Epithelial cell of proximal tubule (primary cell): ENCODE results near the gene SLC51A. TPM values are rescaled to one million over a fixed set of nuclear protein-coding genes. Genes with fewer than 3 reads are reported as not detected.
"Not testable (repeated sequence)": the region's sequence is repeated elsewhere in the genome, so short reads cannot be mapped to it uniquely, and the experiment has no call there.

Experiments used
- DNase-seq: peaks from one replicate; pipeline ENCODE4 v3.0.0-alpha.2; 2011; ENCODE audit warnings: low read depth
- H3K4me3 ChIP-seq: 2 replicates; pipeline ENCODE4 v1.5.1; 2011; ENCODE audit warnings: low read depth, mild to moderate bottlenecking, low read length
- total RNA-seq: library from RNA; depleted of rRNA; stranded (reverse); fragments of >200 nt; gene quantifications from 2 replicates; pipeline ENCODE4 v1.2.3, GENCODE V29; 2015
- TF ChIP-seq, protein P1 (sequence below): conservative IDR thresholded peaks from 2 replicates; pipeline ENCODE4 v1.5.1; 2012; ENCODE audit warnings: low read depth, mild to moderate bottlenecking, low read length

SLC51A gene
- total RNA-seq, 1 donor from 2014 or later, result 0.12 TPM

DNA sequence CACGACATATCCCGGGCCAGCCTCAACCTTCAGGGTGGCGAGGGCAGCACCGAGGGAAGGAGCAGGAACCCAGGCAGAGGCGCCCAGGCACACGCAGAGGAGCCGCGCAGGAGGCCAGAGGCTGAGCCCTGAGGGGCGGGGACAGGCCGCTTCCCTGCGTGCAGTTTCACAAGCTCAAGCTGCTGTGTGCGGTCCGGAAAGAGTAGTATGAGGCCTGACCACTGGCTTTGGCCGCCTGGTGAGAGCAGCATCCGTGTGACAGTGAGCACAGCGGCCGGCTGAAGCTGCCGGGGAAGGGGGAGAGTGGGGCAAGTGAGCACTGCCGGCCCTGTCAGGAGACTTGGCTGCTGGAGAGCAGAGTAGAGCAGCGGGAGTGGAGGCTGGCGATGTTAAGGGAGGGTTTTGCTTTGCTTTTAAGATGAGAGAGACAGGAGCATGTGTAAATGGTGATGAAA, 13.8 kb upstream of the SLC51A start:
- no peak for DNase-seq
- no peak overlapping the region for H3K4me3 ChIP-seq
- TF ChIP-seq, protein P1, sequence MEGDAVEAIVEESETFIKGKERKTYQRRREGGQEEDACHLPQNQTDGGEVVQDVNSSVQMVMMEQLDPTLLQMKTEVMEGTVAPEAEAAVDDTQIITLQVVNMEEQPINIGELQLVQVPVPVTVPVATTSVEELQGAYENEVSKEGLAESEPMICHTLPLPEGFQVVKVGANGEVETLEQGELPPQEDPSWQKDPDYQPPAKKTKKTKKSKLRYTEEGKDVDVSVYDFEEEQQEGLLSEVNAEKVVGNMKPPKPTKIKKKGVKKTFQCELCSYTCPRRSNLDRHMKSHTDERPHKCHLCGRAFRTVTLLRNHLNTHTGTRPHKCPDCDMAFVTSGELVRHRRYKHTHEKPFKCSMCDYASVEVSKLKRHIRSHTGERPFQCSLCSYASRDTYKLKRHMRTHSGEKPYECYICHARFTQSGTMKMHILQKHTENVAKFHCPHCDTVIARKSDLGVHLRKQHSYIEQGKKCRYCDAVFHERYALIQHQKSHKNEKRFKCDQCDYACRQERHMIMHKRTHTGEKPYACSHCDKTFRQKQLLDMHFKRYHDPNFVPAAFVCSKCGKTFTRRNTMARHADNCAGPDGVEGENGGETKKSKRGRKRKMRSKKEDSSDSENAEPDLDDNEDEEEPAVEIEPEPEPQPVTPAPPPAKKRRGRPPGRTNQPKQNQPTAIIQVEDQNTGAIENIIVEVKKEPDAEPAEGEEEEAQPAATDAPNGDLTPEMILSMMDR, result no peak

DNA sequence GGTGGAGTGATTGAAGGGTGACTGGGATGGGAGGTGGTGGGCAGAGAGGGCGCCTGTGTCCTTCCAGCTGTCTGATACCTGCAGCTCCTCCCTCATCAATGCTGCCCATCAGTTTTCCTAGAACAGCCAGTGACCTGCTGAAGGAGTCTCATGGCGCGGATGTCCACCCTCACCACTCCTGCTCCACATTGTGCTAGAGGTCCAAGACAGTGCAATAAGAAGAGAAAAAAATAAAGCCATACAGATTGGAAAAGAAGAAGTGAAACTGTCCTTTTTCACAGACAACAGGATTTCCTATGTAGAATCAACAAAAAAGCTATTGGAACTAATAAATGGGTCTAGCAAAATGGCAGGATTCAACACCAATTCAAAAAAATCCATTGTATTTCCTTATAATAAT, 12.5 kb upstream of the SLC51A start:
- H3K4me3 ChIP-seq, result no peak overlapping the region
- TF ChIP-seq, protein P1, result no peak

DNA sequence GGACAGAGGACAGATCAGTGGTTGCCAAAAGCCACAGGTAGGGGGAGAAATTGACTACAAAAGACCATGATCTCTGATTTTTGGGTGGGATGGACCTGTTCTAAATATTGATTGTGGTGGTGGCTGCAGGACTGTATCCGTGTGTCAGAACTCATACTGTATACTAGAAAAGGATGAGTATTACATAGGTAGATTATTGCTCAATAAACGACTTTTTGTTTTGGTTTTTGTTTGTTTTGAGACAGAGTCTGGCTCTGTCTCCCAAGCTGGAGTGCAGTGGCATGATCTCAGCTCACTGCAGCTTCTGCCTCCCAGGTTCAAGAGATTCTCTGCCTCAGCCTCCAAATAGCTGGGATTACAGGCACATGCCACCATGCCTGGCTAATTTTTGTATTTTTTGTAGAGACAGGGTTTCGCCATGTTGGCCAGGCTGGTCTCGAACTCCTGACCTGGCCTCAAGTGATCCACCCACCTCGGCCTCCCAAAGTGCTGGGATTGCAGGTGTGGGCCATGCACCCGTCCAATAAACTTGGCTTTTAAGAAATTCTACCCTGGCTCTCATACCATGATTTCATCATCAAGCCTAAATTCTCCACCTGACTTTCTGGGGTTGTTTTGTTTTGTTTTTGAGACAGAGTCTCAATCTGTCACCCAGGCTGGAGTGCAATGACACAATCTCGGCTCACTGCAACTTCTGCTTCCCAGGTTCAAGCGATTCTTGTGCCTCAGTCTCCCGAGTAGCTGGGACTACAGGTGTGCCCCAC, 10.7 kb upstream of the SLC51A start:
- DNase-seq, H3K4me3 ChIP-seq: not testable (repeated sequence)

More for the DNA sequence above, 12.5 kb upstream of the SLC51A start:
- no peak for DNase-seq

DNA sequence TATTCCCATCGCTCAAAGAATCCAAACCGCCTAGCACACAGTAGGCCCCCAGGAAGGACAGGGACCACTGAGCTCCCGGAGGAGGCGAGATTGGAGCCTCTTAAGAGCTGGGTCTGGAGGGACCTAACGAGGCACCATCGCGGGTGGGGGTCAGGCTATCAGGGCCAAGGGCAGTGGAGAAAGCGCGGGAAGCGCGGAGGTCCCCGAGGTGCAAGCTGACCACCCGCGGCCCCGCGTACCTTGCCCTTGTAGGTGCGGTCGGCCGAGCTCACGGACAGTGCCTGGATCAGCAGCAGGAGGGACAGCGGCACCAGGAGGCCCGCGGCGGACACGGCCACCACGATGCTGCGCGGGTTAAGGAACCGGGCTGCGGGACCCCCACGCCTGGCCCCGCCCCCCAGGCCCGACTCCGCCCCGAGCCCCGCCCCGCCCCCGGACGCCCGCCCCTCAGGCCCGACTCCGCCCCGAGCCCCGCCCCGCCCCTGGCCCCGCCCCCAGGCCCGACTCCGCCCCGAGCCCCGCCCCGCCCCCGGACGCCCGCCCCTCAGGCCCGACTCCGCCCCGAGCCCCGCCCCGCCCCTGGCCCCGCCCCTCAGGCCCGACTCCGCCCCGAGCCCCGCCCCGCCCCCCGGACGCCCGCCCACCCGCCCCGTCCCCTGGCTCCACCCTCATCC, 9.0 kb upstream of the SLC51A start:
- TF ChIP-seq, protein P1, result no peak
- DNase-seq, result no peak
- H3K4me3 ChIP-seq, result peak overlapping the region; percentile 47

DNA sequence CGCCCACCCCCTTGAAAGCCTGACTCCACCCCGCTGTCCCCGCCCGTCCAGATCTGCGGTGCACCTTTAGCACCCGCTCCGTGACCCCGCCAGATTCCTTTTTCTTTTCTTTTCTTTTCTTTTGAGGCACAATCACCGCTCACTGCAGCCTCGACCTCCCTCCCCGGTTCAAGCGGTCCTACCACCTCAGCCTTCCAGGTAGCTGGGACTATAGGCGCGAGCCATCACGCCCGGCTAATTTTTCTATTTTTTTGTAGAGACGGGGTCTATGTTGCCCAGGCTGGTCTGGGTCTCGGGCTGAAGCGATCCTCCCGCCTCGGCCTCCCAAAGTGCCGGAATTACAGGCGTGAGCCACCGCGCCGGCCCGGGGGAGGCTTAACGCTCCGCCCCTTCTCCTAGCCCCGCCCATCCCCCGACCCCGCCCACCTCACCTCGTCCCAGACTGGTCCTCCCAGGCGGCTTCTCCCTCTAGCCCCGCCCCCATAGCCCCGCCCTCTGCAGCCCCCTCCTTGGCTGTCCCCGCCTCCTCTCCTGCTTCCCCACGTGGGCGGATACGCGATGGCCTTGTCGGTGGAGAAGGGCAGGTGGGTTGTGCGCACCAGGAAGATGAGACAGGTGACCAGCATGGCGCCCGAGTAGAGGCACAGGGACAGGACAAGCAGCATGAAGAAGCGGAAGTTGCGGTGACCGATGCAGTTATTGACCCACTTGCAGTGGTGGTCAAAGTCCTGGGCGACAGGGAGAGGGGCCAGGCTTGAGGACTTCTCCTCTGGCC, 8.3 kb upstream of the SLC51A start:
- DNase-seq, result no peak
- H3K4me3 ChIP-seq, result peak overlapping the region; percentile 35
- TF ChIP-seq, protein P1, result no peak

DNA sequence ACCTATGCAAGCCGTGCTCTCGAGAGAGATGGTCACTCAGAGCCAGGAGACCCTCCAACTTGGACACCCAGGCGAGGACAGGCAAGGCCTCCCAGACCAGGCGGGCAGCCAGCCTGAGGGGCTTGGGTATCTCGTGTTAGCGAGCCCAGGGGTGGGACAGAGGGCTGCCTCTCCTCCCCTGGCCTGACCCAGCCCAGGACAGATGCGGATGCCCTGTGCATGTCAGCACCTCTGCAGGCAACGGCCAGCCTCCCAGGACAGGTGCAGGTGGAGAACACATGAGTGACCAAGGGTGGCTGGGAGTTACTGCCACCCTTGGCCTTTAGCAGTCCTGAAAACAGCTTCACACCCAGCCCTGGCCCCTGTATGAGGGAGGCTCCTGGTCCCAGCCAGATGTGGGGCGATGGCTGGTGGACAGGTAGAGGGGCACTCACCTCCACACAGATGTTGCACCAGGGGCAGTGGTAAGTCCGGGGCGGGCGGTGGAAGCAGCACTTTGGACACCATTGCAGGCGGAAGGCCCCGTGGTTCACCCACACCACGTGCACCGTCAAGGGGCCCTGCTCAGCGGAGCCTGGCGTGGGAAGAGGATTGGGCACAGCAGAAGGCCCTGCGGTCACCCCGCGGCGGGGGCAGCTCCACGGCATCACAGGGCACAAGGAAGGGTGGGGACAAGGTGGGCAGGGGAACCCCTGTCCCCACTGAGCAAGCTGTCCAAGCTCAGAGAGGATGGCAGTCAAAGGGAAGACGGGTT, 7.2 kb upstream of the SLC51A start:
- no peak overlapping the region for H3K4me3 ChIP-seq
- TF ChIP-seq, protein P1, result no peak

DNA sequence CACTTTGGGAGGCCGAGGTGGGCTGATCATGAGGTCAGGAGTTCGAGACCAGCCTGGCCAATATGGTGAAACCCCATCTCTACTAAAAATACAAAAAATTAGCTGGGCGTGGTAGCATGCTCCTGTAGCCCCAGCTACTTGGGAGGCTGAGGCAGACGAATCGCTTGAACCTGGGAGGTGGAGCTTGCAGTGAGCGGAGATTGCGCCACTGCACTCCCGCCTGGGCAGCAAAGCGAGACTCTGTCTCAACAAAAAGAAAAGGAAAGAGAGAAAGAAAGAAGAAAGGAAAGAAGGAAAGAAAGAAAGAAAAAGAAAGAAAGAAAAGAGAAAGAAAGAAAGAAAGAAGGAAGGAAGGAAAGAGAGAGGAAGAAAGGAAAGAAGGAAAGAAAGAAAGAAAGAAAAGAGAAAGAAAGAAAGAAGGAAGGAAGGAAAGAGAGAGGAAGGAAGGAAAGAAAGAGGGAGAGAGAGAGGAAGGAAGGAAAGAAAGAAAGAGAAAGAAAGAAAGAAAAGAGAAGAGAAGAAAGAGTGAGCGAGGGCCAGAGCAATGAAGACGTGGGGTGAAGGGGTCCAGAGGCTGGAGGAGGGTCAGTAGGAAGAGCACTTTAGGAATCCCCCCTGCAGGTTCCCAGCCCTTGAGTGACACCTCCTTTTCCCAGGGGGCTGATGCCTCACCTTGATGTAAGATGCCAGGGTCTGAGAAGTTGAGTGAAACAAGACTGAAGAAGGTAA, 6.2 kb upstream of the SLC51A start:
- H3K4me3 ChIP-seq, DNase-seq: not testable (repeated sequence)

More for the DNA sequence above, 7.2 kb upstream of the SLC51A start:
- DNase-seq, result no peak
